A673 (cell line): Measurements from ENCODE around the gene KCNIP3. TPM values are rescaled to one million over a fixed set of nuclear protein-coding genes. Genes with fewer than 3 reads are reported as not detected.

Source experiments
- BruUV-seq: library from RNA; stranded (reverse); fragments of 400-500 nt; replicated peaks from 2 replicates; lab custom pipeline; 2021; lab: Mats Ljungman, UMichigan
- CTCF ChIA-PET: fragments of 300-600 bp; sonication (Branson Sonifier 250); formaldehyde crosslinking; loops from one replicate; lab custom pipeline; 2022; ENCODE audit warnings: antibody characterized with exemption; lab: Charles Lee
- POLR2A ChIA-PET: fragments of 300-600 bp; sonication (Branson Sonifier 250); formaldehyde crosslinking; loops from one replicate; lab custom pipeline; 2022; ENCODE audit warnings: antibody characterized with exemption; ENCODE audit not compliant: low non-redundant PET; lab: Charles Lee
- DNase-seq: peaks from one replicate; pipeline ENCODE4 v3.0.0-alpha.2; 2015; ENCODE audit warnings: low spot score
- H3K27ac ChIP-seq: fragments of 200-600 bp; sonication (generic); 2 replicates; pipeline ENCODE4 v1.5.1; 2016; ENCODE audit warnings: mixed run types, low read depth, mild to moderate bottlenecking, mixed read lengths, antibody characterized with exemption, low read length; ENCODE audit not compliant: poor library complexity, severe bottlenecking
- H3K27me3 ChIP-seq: fragments of 200-600 bp; sonication (generic); replicated peaks from 2 replicates; pipeline ENCODE4 v1.6.1; 2017; ENCODE audit warnings: mixed run types, low read depth, mild to moderate bottlenecking, mixed read lengths, antibody characterized with exemption, low read length; ENCODE audit not compliant: insufficient read depth, poor library complexity
- H3K36me3 ChIP-seq: fragments of 200-600 bp; sonication (generic); 2 replicates; pipeline ENCODE4 v1.6.1; 2016; ENCODE audit warnings: mixed run types, mild to moderate bottlenecking, mixed read lengths, antibody characterized with exemption, low read length; ENCODE audit not compliant: insufficient read depth, poor library complexity, severe bottlenecking
- H3K4me1 ChIP-seq: fragments of 200-600 bp; sonication (generic); 2 replicates; pipeline ENCODE4 v1.6.1; 2017; ENCODE audit warnings: mixed run types, mild to moderate bottlenecking, mixed read lengths, antibody characterized with exemption, low read length; ENCODE audit not compliant: insufficient read depth, poor library complexity, severe bottlenecking
- H3K4me3 ChIP-seq: fragments of 200-600 bp; sonication (generic); 2 replicates; pipeline ENCODE4 v1.5.1; 2016; ENCODE audit warnings: low read depth, mixed run types, mild to moderate bottlenecking, mixed read lengths, low read length; ENCODE audit not compliant: poor library complexity, severe bottlenecking
- H3K9me3 ChIP-seq: fragments of 200-600 bp; sonication (generic); 2 replicates; pipeline ENCODE4 v1.6.1; 2016; ENCODE audit warnings: mixed run types, low read depth, mild to moderate bottlenecking, mixed read lengths, antibody characterized with exemption, low read length; ENCODE audit not compliant: poor library complexity, severe bottlenecking
- CTCF ChIP-seq: fragments of 300-800, 200-600 bp; sonication (generic); conservative IDR thresholded peaks from 2 replicates; pipeline ENCODE4 v1.5.1; 2017; ENCODE audit warnings: low read depth, mild to moderate bottlenecking, antibody characterized with exemption, low read length, moderate library complexity, mixed read lengths
- EZH2 ChIP-seq: fragments of 200-600 bp; sonication (generic); IDR thresholded peaks from 2 replicates; pipeline ENCODE4 v1.6.1; 2017; ENCODE audit warnings: borderline replicate concordance, low read depth, mild to moderate bottlenecking, mixed read lengths, antibody characterized with exemption, low read length; ENCODE audit not compliant: poor library complexity, severe bottlenecking
- intact Hi-C: fragments of 100-400 bp; cut with micrococcal nuclease; formaldehyde crosslinking; loops from one replicate; pipeline ENCODE4 v1.10.0; 2022; ENCODE audit not compliant: unreplicated experiment
- total RNA-seq: library from RNA; stranded (reverse); gene quantifications from 2 replicates; pipeline ENCODE4 v1.2.3, GENCODE V29; 2021

The KCNIP3 gene
- total RNA-seq, 1 experiment from 2014 or later: 0.45 TPM

- no peaks in the 10 kb centered on the region for H3K9me3 ChIP-seq
- H3K4me1 ChIP-seq: no peaks in the 10 kb centered on the region
- CTCF ChIA-PET: no interaction called here
- no peak for DNase-seq
- intact Hi-C loops: no loop called here
- H3K4me3 ChIP-seq: no peak overlapping the region
- TF ChIP-seq EZH2 (no peak), CTCF (no peak)
- BruUV-seq: no TSS peak
- POLR2A ChIA-PET: no interaction called here
- H3K27me3 ChIP-seq: no peaks in the 10 kb centered on the region
- H3K36me3 ChIP-seq: no peaks in the 10 kb centered on the region
- no peak overlapping the region for H3K27ac ChIP-seq
Observed at GRCh38 chr2:95261602-95262001, 35.5 kb upstream of the KCNIP3 start.

GRCh38 chr2:95262896-95263542 is 34.1 kb upstream of the KCNIP3 start:
- Histone ChIP-seq H3K4me1 (no peaks in the 10 kb centered on the region), H3K27ac (no peak overlapping the region), H3K4me3 (no peak overlapping the region), H3K9me3 (no peaks in the 10 kb centered on the region), H3K27me3 (no peaks in the 10 kb centered on the region), H3K36me3 (no peaks in the 10 kb centered on the region)
- DNase-seq: no peak
- no peak for TF ChIP-seq EZH2
- ChIA-PET POLR2A (no interaction called here), CTCF (no interaction called here)
- intact Hi-C loops: no loop called here
- no TSS peak for BruUV-seq

GRCh38 chr2:95264624-95265023 is 32.5 kb upstream of the KCNIP3 start:
- intact Hi-C loops: no loop called here
- CTCF ChIA-PET: no interaction called here
- Histone ChIP-seq H3K4me3 (no peak overlapping the region), H3K4me1 (no peaks in the 10 kb centered on the region), H3K27me3 (no peaks in the 10 kb centered on the region), H3K36me3 (no peaks in the 10 kb centered on the region), H3K27ac (no peak overlapping the region), H3K9me3 (no peaks in the 10 kb centered on the region)
- no peak for DNase-seq
- no TSS peak for BruUV-seq
- no peak for TF ChIP-seq EZH2
- TF ChIP-seq CTCF: no peak
- POLR2A ChIA-PET: no interaction called here

GRCh38 chr2:95265182-95265581 is 32.0 kb upstream of the KCNIP3 start:
- intact Hi-C loops: no loop called here
- POLR2A ChIA-PET: no interaction called here
- no TSS peak for BruUV-seq
- Histone ChIP-seq H3K27me3 (no peaks in the 10 kb centered on the region), H3K4me3 (no peak overlapping the region), H3K27ac (no peak overlapping the region), H3K36me3 (no peaks in the 10 kb centered on the region), H3K4me1 (no peaks in the 10 kb centered on the region), H3K9me3 (no peaks in the 10 kb centered on the region)
- no peak for TF ChIP-seq CTCF
- TF ChIP-seq EZH2: no peak
- DNase-seq: no peak
- CTCF ChIA-PET: no interaction called here
